GM12878 (cell line): Measurements from ENCODE around the gene SH3BGRL2. TPM values are rescaled to one million over a fixed set of nuclear protein-coding genes. Genes with fewer than 3 reads are reported as not detected.

ENCODE experiments used
- ATAC-seq: fragments of 200-7000 bp; cut with Tn5 transposase; 3 replicates; pipeline ENCODE4 v1.9.1; 2020; ENCODE audit warnings: mild to moderate bottlenecking, moderate library complexity
- BruUV-seq: library from RNA; stranded (reverse); fragments of 400-500 nt; replicated peaks from 2 replicates; lab custom pipeline; 2021; lab: Mats Ljungman, UMichigan
- CTCF ChIA-PET: fragments of 300-600 bp; sonication (Branson Sonifier 250); formaldehyde crosslinking; extraction: SDS; loops from one replicate; lab custom pipeline; 2021; ENCODE audit warnings: inconsistent platforms; lab: Yijun Ruan, JAX
- POLR2A ChIA-PET: fragments of 350-600 bp; formaldehyde crosslinking; extraction: SDS; loops from one replicate; lab custom pipeline; 2021; ENCODE audit warnings: inconsistent platforms; lab: Charles Lee
- RAD21 ChIA-PET: fragments of 300-600 bp; sonication (Branson Sonifier 250); formaldehyde crosslinking; loops from one replicate; lab custom pipeline; 2023; ENCODE audit warnings: antibody characterized with exemption; ENCODE audit not compliant: unreplicated experiment; lab: Charles Lee
- SMC1A ChIA-PET: fragments of 300-600 bp; sonication (Branson Sonifier 250); formaldehyde crosslinking; loops from one replicate; lab custom pipeline; 2023; ENCODE audit not compliant: unreplicated experiment, uncharacterized antibody; lab: Charles Lee
- DNase-seq: peaks from one replicate; pipeline ENCODE4 v3.0.0-alpha.2; 2011; ENCODE audit warnings: low read depth, low spot score
- FAIRE-seq: peaks from 3 replicates; lab custom pipeline; 2011; peaks lifted over from hg19 to GRCh38; lab: Jason Lieb, UNC
- H2AFZ ChIP-seq: 2 replicates; pipeline ENCODE4 v1.6.0; 2011; ENCODE audit warnings: low read depth, low read length, control low read depth; ENCODE audit not compliant: control insufficient read depth
- H3K27ac ChIP-seq: 2 replicates; pipeline ENCODE4 v1.5.1; 2011; ENCODE audit warnings: control low read depth; ENCODE audit not compliant: control insufficient read depth, insufficient read depth
- H3K27me3 ChIP-seq, 2 experiments: replicated peaks in 1 of 2; 2 replicates each; pipeline versions ENCODE4 v1.6.0 to v1.6.1; 2011; ENCODE audit warnings: low read length in 1 of 2; ENCODE audit not compliant: control insufficient read depth in 2 of 2, insufficient read depth in 2 of 2
- H3K36me3 ChIP-seq, 2 experiments: 2 replicates each; pipeline ENCODE4 v1.5.1; 2011; ENCODE audit warnings: low read length in 1 of 2; ENCODE audit not compliant: control insufficient read depth in 2 of 2, insufficient read depth in 2 of 2
- H3K4me1 ChIP-seq: 2 replicates; pipeline ENCODE4 v1.6.1; 2011; ENCODE audit warnings: mild to moderate bottlenecking, low read length, moderate library complexity, mixed read lengths; ENCODE audit not compliant: control insufficient read depth, insufficient read depth
- H3K4me2 ChIP-seq: 2 replicates; pipeline ENCODE4 v1.6.0; 2011; ENCODE audit warnings: control low read depth; ENCODE audit not compliant: control insufficient read depth, insufficient read depth
- H3K4me3 ChIP-seq: fragments of 200-600 bp; sonication (generic); 2 replicates; pipeline ENCODE4 v1.5.1; 2016
- H3K79me2 ChIP-seq: 2 replicates; pipeline ENCODE4 v1.6.0; 2011; ENCODE audit warnings: low read length; ENCODE audit not compliant: control insufficient read depth, insufficient read depth
- H3K9ac ChIP-seq: 2 replicates; pipeline ENCODE4 v1.8.0; 2011; ENCODE audit warnings: low read length, control low read depth, mixed read lengths; ENCODE audit not compliant: control insufficient read depth, insufficient read depth
- H3K9me3 ChIP-seq: replicated peaks from 3 replicates; pipeline ENCODE4 v1.5.1; 2011; ENCODE audit warnings: mild to moderate bottlenecking, low read length; ENCODE audit not compliant: control insufficient read depth, insufficient read depth
- H4K20me1 ChIP-seq: 2 replicates; pipeline ENCODE4 v1.6.0; 2011; ENCODE audit not compliant: control insufficient read depth, insufficient read depth
- BHLHE40 ChIP-seq, 2 experiments: fragments of 450-650 bp in 1 of 2; IDR thresholded peaks; 2 replicates each; pipeline ENCODE4 v1.6.1; 2011 to 2017; ENCODE audit warnings: low read depth in 2 of 2, borderline replicate concordance in 1 of 2, improper control_type of control experiment in 1 of 2, low read length in 1 of 2, mild to moderate bottlenecking in 1 of 2
- CREB1 ChIP-seq: IDR thresholded peaks from 2 replicates; pipeline ENCODE4 v1.6.1; 2012; ENCODE audit warnings: low read depth, mild to moderate bottlenecking, inconsistent platforms
- PKNOX1 ChIP-seq: fragments of 450-650 bp; IDR thresholded peaks from 2 replicates; pipeline ENCODE4 v1.6.1; 2016; ENCODE audit warnings: mild to moderate bottlenecking
- RB1 ChIP-seq: fragments of 450-650 bp; formaldehyde crosslinking; IDR thresholded peaks from 2 replicates; pipeline ENCODE4 v1.6.1; 2017; ENCODE audit warnings: mild to moderate bottlenecking, borderline replicate concordance
- RBBP5 ChIP-seq: fragments of 200-600 bp; sonication (generic); conservative IDR thresholded peaks from 2 replicates; pipeline ENCODE4 v1.6.1; 2016
- RCOR1 ChIP-seq: conservative IDR thresholded peaks from 2 replicates; pipeline ENCODE4 v1.6.1; 2012; ENCODE audit warnings: low read depth, low read length, improper control_type of control experiment
- RFX5 ChIP-seq: IDR thresholded peaks from 2 replicates; pipeline ENCODE4 v1.6.1; 2011; ENCODE audit warnings: low read depth, low read length, improper control_type of control experiment
- SKIL ChIP-seq: fragments of 450-650 bp; IDR thresholded peaks from 2 replicates; pipeline ENCODE4 v1.6.1; 2017; ENCODE audit warnings: mild to moderate bottlenecking, low read depth, inconsistent platforms; ENCODE audit not compliant: poor library complexity, severe bottlenecking
- STAT3 ChIP-seq: IDR thresholded peaks from 2 replicates; pipeline ENCODE4 v1.6.1; 2011; ENCODE audit warnings: low read depth, low read length, improper control_type of control experiment
- in situ Hi-C: fragments of 300-500 bp; cut with MboI; formaldehyde crosslinking; loops from 9 replicates; pipeline ENCODE4 v1.14.3; 2018; ENCODE audit warnings: mixed read lengths
- intact Hi-C: fragments of 100-400 bp; cut with micrococcal nuclease; formaldehyde crosslinking; loops from one replicate; pipeline ENCODE4 v1.14.2; 2022; ENCODE audit not compliant: unreplicated experiment
- polyA plus RNA-seq, 11 experiments: library from polyadenylated mRNA; depleted of rRNA in 4 of 11; unstranded in 6 of 11; stranded (reverse) in 5 of 11; fragments of >200 nt; fragmentation: Nextera tagmentation in 4 of 11; fragmentation: Illumina TruSeq in 1 of 11; extraction: Ambion mirVana in 4 of 11; extraction: Trizol in 1 of 11; gene quantifications; 1 replicate in 1 of 11; 2 replicates in 10 of 11; pipeline versions ENCODE4 v1.2.1 to v1.2.3, GENCODE V29; 2011 to 2016; ENCODE audit warnings: inconsistent platforms in 2 of 11, missing spikeins in 2 of 11, low read depth in 1 of 11
- total RNA-seq, 4 experiments: library from RNA; depleted of rRNA in 3 of 4; stranded (reverse); fragments of >200 nt in 3 of 4; fragmentation: Illumina TruSeq in 1 of 4; extraction: Trizol in 1 of 4; gene quantifications; 2 replicates each; pipeline versions ENCODE4 v1.2.1 to v1.2.3, GENCODE V29; 2013 to 2021
- TF ChIP-seq, protein P1 (sequence below): fragments of 450-650 bp; IDR thresholded peaks from 2 replicates; pipeline ENCODE4 v1.6.1; 2017; ENCODE audit warnings: borderline replicate concordance

SH3BGRL2 gene
- total and polyA plus RNA-seq, 10 of the 15 experiments (the other 5 are each of a cell fraction or from before 2014, with no cell fraction given): 0.03 to 0.37 (median 0.21) TPM

- RAD21 ChIA-PET: interaction anchor here (1.1 kb wide), 1 partner anchor 10 kb away, joined by 3 read pairs; no protein-coding TSS in a partner anchor
Measured at GRCh38 chr6:79649016-79649415, 17.9 kb downstream of the SH3BGRL2 start.

More at GRCh38 chr6:79649016-79649415, 17.9 kb downstream of the SH3BGRL2 start:
- POLR2A ChIA-PET: no interaction called here
- Histone ChIP-seq H3K36me3 (no peaks in the 10 kb centered on the region), H3K4me2 (no peak overlapping the region), H3K9me3 (no peaks in the 10 kb centered on the region), H2AFZ (no peak overlapping the region), H3K9ac (no peak overlapping the region), H4K20me1 (no peaks in the 10 kb centered on the region)
- intact Hi-C loops: no loop called here
- no peak for ATAC-seq
- no peak for DNase-seq
- in situ Hi-C loops: no loop called here
- FAIRE-seq: no peak
- BruUV-seq: no TSS peak
- TF ChIP-seq SKIL (no peak), STAT3 (no peak), RBBP5 (no peak), RCOR1 (no peak), PKNOX1 (no peak), RB1 (no peak), RFX5 (no peak), CREB1 (no peak), BHLHE40 (IDR thresholded peaks at IDR 0.05; ENCODE audit: borderline replicate concordance in 1 of 2, low read depth in 2 of 2, low read length in 1 of 2) (no peak)
- TF ChIP-seq, protein P1, sequence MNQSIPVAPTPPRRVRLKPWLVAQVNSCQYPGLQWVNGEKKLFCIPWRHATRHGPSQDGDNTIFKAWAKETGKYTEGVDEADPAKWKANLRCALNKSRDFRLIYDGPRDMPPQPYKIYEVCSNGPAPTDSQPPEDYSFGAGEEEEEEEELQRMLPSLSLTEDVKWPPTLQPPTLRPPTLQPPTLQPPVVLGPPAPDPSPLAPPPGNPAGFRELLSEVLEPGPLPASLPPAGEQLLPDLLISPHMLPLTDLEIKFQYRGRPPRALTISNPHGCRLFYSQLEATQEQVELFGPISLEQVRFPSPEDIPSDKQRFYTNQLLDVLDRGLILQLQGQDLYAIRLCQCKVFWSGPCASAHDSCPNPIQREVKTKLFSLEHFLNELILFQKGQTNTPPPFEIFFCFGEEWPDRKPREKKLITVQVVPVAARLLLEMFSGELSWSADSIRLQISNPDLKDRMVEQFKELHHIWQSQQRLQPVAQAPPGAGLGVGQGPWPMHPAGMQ: no peak
- TF ChIP-seq, all 136 proteins: peak for 0
- Histone ChIP-seq H3K27ac (no peak overlapping the region), H3K4me1 (no peaks in the 10 kb centered on the region), H3K4me3 (no peak overlapping the region), H3K27me3 (no peaks in the 10 kb centered on the region; a peak in 1 of 4 replicates), H3K79me2 (no peaks in the 10 kb centered on the region)
- SMC1A ChIA-PET: interaction anchor here (0.8 to 1.7 kb wide), 2 partner anchors 13 to 1862 kb away, joined by 3 read pairs; no protein-coding TSS in a partner anchor
- CTCF ChIA-PET: no interaction called here
